VCaP (cell line): Measurements from ENCODE around the gene NPSR1.

ENCODE experiments used
- H3K27ac ChIP-seq: fragments of 450-650 bp; 2 replicates; pipeline ENCODE4 v1.5.1; 2017
- TF ChIP-seq, protein P1 (sequence below): fragments of 450-650 bp; conservative IDR thresholded peaks from 2 replicates; pipeline ENCODE4 v1.5.1; 2017; ENCODE audit warnings: mild to moderate bottlenecking, moderate library complexity

The NPSR1 gene

DNA sequence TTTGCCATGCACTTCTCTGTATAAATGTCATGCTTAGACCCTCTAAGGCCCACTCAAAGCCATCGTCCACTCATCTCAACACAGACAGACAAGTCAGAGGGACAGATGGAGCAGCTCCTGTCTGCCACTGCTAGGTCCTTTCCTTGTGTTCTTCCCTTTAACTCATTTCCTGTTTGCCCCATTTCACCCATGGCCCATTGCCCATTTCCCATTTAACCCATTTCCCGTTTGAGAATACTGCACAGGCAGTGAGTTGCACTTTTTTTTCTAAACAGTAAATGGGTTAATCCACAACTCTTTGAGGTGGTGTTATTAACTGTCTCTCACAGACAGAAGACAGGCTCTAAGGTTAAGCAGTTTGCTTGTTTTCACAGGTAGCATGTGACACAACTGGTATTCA, 179.3 kb downstream of the NPSR1 start:
- H3K27ac ChIP-seq, result no peak overlapping the region
- TF ChIP-seq, protein P1, sequence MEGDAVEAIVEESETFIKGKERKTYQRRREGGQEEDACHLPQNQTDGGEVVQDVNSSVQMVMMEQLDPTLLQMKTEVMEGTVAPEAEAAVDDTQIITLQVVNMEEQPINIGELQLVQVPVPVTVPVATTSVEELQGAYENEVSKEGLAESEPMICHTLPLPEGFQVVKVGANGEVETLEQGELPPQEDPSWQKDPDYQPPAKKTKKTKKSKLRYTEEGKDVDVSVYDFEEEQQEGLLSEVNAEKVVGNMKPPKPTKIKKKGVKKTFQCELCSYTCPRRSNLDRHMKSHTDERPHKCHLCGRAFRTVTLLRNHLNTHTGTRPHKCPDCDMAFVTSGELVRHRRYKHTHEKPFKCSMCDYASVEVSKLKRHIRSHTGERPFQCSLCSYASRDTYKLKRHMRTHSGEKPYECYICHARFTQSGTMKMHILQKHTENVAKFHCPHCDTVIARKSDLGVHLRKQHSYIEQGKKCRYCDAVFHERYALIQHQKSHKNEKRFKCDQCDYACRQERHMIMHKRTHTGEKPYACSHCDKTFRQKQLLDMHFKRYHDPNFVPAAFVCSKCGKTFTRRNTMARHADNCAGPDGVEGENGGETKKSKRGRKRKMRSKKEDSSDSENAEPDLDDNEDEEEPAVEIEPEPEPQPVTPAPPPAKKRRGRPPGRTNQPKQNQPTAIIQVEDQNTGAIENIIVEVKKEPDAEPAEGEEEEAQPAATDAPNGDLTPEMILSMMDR, result no peak

DNA sequence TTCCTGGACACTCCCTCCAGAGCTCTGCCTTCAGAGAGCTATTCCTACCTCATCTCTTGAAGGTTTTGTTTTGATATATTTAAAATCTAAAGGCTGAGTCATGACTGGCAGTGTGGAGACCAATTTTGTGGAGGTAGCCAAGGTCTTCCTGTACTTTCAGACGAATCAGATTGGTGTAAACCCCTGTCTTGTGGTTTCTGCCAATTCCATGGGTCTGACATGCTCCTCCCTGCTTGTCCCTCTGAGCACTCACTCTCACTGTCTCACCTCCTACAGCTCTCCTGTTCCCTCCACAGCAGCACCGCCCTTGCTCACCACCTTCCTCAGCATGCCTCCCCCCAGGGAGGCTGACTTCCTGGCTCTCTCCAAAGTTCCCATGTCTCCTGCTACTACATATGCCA, 179.8 kb downstream of the NPSR1 start:
- H3K27ac ChIP-seq, result no peak overlapping the region
- TF ChIP-seq, protein P1, result no peak

DNA sequence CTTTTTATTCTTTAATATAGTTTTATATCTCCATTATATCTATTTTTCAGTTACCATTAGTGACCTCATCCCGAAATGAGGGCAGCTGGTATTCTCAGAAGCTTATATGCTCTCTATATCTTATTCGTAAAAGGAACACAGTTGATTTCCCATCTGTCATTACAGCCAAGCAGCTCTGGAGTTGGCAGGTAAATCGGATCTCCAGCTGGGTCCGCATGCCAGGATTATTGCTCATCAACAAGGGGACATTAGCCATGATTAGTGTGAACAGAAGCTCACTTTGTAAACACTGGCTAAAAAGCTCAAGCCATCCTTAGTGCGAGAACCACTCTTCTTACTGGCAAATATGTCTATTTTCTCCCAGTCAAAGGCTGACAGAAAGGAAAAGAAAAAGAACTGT, 180.3 kb downstream of the NPSR1 start:
- H3K27ac ChIP-seq, result no peak overlapping the region
- TF ChIP-seq, protein P1, result no peak

DNA sequence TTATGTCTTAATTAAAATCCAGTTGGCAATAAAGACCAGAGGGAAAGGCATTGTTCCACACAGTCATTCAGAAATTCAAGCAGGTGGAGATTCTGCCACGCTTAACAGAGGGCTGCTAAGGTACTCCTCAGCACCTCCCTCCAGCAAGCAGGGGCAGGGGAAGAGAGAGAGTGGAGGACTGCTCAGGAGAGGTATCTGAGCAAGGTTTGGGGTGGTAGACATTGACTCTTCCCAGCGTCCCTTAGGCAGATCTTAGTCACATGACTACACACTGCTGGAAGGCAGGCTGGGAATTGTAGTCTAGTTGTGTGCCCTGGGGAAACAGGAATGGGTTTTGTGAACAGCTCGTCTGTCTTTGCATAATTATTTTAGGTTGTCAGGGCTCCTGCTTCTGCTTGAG, 181.6 kb downstream of the NPSR1 start:
- TF ChIP-seq, protein P1, result no peak
- H3K27ac ChIP-seq, result no peak overlapping the region

DNA sequence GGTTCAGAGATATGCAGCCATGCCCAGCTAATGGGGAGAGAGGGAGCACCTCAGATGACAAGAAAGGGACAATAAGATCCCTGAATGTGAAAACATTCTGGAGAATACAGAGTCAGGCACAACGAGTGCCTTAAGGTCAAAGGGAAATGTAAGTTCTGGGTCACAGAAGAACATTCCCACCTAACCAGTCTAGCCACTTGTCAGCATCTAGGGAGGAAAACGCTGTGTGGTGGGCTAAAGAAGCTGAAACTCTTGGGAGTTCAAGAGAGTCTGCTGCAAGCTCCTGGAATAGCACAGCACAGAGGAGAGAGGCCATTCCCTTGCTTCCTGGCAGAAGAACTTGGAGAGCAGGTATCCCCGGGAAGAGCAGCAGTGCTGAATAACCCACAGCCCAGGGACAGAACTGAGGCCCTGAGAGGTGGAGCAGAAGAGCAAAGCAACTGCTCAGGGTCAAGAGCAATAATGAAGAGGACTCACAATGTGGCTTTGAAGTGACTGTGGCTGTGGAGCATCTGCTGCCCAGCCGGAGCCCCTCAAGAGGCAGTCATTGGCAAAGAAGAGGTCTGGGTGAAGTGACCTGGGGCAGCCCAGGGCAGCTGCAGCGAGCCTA, 182.3 kb downstream of the NPSR1 start:
- TF ChIP-seq, protein P1, result no peak
- no peak overlapping the region for H3K27ac ChIP-seq

DNA sequence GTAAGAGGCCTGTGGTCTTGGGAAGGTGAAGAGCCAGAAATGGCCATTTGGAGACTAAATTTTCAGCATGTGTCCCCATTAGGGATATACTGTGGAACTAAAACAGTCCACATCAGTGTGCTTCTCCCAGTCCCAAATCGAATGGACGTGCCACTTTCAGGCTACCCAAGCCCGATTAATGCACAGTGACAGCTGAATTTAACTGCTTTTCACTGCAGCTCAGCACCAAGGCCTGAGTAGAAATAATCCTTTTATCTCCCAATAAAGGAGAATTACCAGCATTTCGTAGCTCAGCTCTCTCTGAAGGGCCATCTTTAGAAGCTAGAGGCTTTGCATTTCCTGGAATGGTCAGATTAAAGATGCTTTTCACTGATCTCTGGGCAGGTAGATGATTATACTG, 183.3 kb downstream of the NPSR1 start:
- no peak overlapping the region for H3K27ac ChIP-seq
- TF ChIP-seq, protein P1, result no peak

DNA sequence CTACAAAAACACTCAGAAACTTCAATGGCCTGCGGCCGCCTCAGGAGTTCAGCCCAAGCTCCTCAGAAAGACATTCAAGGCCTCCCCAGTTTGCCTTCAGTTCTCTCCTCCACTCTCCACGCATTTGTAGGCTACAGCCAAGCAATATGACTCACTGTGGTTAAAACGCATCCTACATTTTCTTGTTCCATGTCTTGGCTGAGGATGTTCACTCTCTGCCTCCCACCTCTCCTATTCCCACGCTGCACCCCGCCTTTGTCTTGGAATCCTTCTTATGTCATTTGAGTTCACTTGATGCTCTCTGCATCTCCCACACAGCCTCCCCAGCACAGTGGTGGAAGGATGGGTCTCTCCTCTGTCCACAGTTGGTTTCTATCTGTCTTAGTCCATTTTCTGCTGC, 184.8 kb downstream of the NPSR1 start:
- no peak overlapping the region for H3K27ac ChIP-seq
- TF ChIP-seq, protein P1, result no peak
